ENCODE results near the gene PTCH1.

PTCH1 gene

DNA sequence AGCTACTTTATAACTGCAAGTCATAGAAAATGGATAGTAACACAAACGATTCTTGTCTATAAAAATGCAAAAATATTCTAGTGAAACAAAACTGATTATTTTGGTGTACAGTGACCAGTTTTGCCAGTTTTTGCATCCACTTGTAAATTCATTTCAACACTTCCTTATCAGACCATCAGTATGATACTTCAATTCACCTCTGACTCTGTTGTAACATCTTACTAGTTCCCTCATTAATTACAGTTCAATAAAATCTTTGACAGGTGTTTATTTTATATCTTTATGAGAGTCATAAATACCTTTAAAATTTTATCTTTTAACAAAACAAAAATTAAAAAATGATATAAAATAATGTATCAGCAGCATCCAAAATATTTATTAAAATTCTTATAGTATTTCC, 13.1 kb upstream of the PTCH1 start:
- Histone ChIP-seq H3K4me3 (ENCODE audit: low read length) (no peak overlapping the region), H3K9me3 (ENCODE audit: insufficient read depth, low read depth, low read length) (no peaks in the 10 kb centered on the region), H3K27me3 (ENCODE audit: insufficient read depth, low read length) (peaks cover 4% of the 10 kb centered on the region; the same call in 1 of the 2 replicates), H3K27ac (ENCODE audit: low read depth, low read length) (no peak overlapping the region), H3K36me3 (ENCODE audit: insufficient read depth, low read length) (no peaks in the 10 kb centered on the region), H3K9ac (ENCODE audit: low read depth, low read length) (no peak overlapping the region), H3K4me1 (ENCODE audit: insufficient read depth, low read length) (0 out of 2 replicates have a peak, but pooled peaks cover 5% of the 10 kb centered on the region)
- 100% methylated on average over 1 of the region's 1 CpG for WGBS

DNA sequence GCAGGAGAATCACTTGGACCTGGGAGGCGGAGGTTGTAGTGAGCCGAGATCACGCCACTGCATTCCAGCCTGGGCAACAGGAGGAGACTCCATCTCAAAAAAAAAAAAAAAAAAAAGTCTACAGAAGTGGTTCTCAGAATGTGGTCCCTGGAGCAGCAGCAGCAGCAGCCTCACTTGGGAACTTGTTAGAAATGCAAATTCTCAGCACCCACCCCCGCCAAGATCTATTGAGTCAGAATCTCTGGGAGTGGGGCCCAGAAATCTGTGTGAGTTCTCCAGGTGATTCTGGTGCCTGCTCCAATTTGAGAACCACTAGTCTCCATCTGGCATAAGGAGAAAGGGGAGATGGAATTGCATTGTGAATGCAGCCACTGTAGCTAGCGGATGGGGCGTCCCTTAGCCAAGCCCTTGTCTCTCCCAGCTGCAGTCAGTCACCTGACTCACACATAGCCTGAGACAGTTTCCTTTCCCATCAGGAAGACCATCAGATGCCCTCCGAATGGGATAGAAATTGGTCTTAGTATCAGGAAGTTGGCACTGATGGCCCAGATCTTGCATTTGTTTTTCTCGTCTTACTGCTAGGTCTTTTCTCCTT, 12.2 kb upstream of the PTCH1 start:
- peaks cover 4% of the 10 kb centered on the region; the same call in 1 of the 2 replicates for H3K27me3 ChIP-seq (ENCODE audit: insufficient read depth, low read length)
- H3K9ac ChIP-seq (ENCODE audit: low read depth, low read length) = no peak overlapping the region
- H3K4me1 ChIP-seq (ENCODE audit: insufficient read depth, low read length) = 0 out of 2 replicates have a peak, but pooled peaks cover 5% of the 10 kb centered on the region
- WGBS = 49% methylated on average over 8 of the region's 8 CpGs
- no peaks in the 10 kb centered on the region for H3K9me3 ChIP-seq (ENCODE audit: insufficient read depth, low read depth, low read length)
- no peaks in the 10 kb centered on the region for H3K36me3 ChIP-seq (ENCODE audit: insufficient read depth, low read length)
- H3K27ac ChIP-seq (ENCODE audit: low read depth, low read length) = no peak overlapping the region
- no peak overlapping the region for H3K4me3 ChIP-seq (ENCODE audit: low read length)

DNA sequence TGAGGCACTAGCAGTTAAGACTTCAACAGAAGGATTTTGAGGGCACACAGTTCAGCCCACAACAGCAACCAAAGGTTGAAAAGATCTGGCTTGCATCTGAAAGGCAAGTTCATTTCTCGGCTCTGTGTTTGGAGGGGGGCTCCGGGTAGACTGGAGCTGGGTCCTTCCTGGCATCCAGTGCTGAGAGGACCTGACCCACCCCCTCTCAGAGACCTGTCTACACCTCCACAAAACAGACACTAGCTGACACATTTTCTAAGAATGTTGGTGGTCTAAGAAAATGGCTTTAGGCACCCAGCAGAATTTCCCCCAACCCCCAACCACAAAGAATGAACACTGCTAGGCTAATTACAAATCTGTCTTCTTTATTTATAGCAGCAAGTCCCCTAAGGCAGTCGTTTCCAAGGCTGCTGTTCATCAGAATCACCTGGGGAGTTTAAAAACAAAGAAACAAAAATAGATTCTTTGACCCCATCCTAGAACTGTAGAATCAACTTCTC, 6.2 kb upstream of the PTCH1 start:
- Histone ChIP-seq H3K4me1 (ENCODE audit: insufficient read depth, low read length) (peaks cover 4% of the 10 kb centered on the region; the same call in 1 of the 2 replicates), H3K9ac (ENCODE audit: low read depth, low read length) (no peak overlapping the region), H3K27ac (ENCODE audit: low read depth, low read length) (no peak overlapping the region), H3K4me3 (ENCODE audit: low read length) (no peak overlapping the region), H3K9me3 (ENCODE audit: insufficient read depth, low read depth, low read length) (peaks cover 6% of the 10 kb centered on the region; the same call in 1 of the 2 replicates), H3K27me3 (ENCODE audit: insufficient read depth, low read length) (peaks cover 44% of the 10 kb centered on the region), H3K36me3 (ENCODE audit: insufficient read depth, low read length) (no peaks in the 10 kb centered on the region)
- 59% methylated on average over 2 of the region's 3 CpGs for WGBS

DNA sequence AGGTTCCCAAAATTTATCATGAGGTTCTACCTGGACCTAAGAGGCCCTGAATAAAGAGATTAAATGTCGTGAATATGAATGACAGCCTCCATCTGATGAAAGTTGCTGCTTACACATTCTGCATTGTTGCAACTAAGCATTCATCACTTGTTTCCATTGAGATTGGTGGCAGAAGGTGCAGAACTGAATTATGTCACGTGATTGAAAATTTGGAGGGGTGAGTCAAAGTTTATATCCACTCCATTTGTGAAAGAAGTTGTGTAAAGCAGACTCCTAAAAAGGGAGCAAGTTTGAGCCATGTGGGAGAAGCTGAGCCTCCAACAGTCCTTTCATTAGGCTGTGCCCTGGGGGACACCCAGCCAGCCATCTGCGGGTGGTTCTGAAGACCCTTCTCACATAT, 4.9 kb upstream of the PTCH1 start:
- Histone ChIP-seq H3K4me1 (ENCODE audit: insufficient read depth, low read length) (peaks cover 4% of the 10 kb centered on the region; the same call in 1 of the 2 replicates), H3K27me3 (ENCODE audit: insufficient read depth, low read length) (peaks cover 56% of the 10 kb centered on the region), H3K9ac (ENCODE audit: low read depth, low read length) (no peak overlapping the region), H3K36me3 (ENCODE audit: insufficient read depth, low read length) (no peaks in the 10 kb centered on the region), H3K4me3 (ENCODE audit: low read length) (no peak overlapping the region), H3K27ac (ENCODE audit: low read depth, low read length) (no peak overlapping the region), H3K9me3 (ENCODE audit: insufficient read depth, low read depth, low read length) (peaks cover 6% of the 10 kb centered on the region; the same call in 1 of the 2 replicates)
- WGBS = 94% methylated on average over 3 of the region's 3 CpGs

DNA sequence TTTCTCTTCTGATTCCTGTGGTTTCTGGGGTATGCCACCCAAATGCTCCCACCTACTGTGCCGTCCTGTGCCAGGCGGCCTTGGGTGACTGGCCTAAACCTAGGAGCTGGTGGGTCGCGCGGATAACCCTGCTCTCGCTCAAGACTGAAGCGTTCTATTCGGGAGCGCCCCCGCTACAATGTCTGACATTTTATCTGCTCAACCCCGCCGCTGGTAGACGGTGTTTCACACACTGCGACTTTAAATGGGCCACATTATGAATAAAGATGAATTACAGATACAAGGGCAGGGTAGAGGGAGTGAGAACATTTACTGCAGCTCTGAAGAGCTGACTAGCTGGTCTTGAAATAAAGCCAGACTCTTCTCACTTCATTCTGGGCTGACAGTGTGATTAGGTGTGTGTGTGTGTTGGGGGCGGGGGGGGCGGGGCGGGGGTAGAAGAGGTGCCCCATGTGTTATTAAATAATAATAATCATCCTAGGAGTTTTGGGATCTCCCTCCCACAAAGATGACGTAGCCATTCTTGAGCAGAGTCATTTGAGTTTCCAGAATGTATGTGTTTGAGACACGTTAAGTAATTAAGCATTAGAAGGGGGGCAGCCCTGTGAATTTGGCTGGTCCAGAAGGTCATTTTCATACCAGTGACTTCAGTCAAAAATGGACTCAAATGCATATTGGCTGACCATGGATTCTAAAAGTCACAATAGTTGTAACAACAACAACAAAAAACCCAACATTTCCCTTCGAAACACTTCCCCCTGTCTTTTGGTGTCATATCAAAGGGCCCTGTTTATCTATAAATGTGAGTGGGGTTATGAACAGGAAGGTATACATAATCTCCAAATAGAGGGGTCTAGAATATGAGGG, 1.0 kb upstream of the PTCH1 start:
- no peak overlapping the region for H3K9ac ChIP-seq (ENCODE audit: low read depth, low read length)
- WGBS = 22% methylated on average over 17 of the region's 20 CpGs
- H3K4me1 ChIP-seq (ENCODE audit: insufficient read depth, low read length) = peaks cover 29% of the 10 kb centered on the region
- peaks cover 93% of the 10 kb centered on the region for H3K27me3 ChIP-seq (ENCODE audit: insufficient read depth, low read length)
- no peaks in the 10 kb centered on the region for H3K36me3 ChIP-seq (ENCODE audit: insufficient read depth, low read length)
- peak overlapping the region; percentile 60 for H3K4me3 ChIP-seq (ENCODE audit: low read length)
- H3K27ac ChIP-seq (ENCODE audit: low read depth, low read length) = no peak overlapping the region
- peaks cover 6% of the 10 kb centered on the region; the same call in 1 of the 2 replicates for H3K9me3 ChIP-seq (ENCODE audit: insufficient read depth, low read depth, low read length)

DNA sequence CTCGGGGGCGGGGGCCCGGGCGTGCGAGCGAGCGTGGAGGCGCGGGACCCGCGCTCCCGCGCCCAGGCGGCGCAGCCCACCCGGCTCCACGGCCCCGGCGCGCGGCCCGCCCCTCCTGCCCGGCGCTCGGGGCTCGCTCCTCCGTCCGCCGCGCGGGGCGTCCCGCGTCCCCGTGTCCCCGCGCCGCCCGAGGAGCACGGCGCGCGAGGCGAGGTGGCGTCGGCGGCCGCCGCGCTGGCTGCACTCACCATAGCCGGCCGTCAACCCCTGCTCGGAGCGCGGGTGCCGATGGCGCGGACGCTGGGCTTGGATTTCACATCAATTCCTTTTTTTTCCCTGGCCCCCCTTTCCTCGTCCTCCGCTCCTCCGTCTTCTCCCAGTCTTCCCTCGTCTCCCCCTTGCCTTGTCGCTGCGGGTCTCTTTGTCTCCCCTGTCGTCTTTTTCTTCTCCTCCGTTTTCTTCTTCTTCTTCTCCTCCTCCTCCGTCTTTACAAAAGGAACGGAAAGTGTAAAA, 494 bp downstream of the PTCH1 start:
- under 1% methylated on average over 69 of the region's 69 CpGs for WGBS
- Histone ChIP-seq H3K9ac (ENCODE audit: low read depth, low read length) (no peak overlapping the region), H3K4me1 (ENCODE audit: insufficient read depth, low read length) (peaks cover 34% of the 10 kb centered on the region), H3K36me3 (ENCODE audit: insufficient read depth, low read length) (no peaks in the 10 kb centered on the region), H3K9me3 (ENCODE audit: insufficient read depth, low read depth, low read length) (peaks cover 6% of the 10 kb centered on the region; the same call in 1 of the 2 replicates), H3K27me3 (ENCODE audit: insufficient read depth, low read length) (peaks cover 96% of the 10 kb centered on the region), H3K4me3 (ENCODE audit: low read length) (peak overlapping the region; percentile 60), H3K27ac (ENCODE audit: low read depth, low read length) (no peak overlapping the region)

DNA sequence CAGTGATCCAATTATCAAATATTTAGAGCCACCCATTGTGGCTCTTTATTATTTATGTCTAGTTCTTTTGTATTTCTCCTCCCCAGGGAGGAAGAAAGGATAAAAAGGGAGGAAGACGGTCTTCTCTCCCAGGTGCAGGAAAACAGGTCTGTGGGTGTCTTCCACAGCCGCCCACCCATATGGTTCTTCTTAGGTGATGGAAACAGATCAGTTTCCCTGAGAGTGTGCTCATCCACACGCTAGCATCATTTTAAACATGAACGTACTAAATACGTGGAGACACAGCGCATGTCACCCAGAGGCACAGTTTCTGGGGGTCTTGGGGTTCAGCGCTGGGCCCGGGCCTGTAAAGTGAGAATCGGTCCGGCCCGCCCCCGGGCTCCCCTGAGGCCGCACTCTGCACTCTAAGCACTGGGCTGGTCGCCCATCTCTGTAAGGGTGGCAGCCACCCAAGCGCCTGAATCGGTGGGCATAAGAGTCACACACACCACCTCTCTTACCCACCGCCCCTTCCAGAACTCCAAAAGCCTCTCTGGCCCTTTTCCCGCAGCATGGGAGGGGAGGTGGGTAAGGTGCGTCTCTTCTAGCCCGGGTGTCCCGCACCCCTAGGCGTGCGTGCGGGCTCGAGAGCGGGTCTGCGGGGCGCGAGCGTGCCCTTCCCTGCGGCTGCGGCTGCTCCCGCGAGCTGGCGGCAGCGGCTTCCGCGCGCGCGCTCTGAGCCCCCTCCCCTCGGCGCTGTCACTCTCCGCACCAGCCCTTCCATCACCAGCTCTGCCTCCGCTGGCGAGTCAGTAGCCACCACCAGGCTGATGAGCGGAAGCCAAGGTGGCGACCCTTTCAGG, 1.3 kb downstream of the PTCH1 start:
- Histone ChIP-seq H3K9me3 (ENCODE audit: insufficient read depth, low read depth, low read length) (peaks cover 6% of the 10 kb centered on the region; the same call in 1 of the 2 replicates), H3K27ac (ENCODE audit: low read depth, low read length) (no peak overlapping the region), H3K27me3 (ENCODE audit: insufficient read depth, low read length) (peaks cover 88% of the 10 kb centered on the region), H3K4me1 (ENCODE audit: insufficient read depth, low read length) (peaks cover 34% of the 10 kb centered on the region), H3K9ac (ENCODE audit: low read depth, low read length) (no peak overlapping the region), H3K4me3 (ENCODE audit: low read length) (peak overlapping the region; percentile 60), H3K36me3 (ENCODE audit: insufficient read depth, low read length) (no peaks in the 10 kb centered on the region)
- 3% methylated on average over 47 of the region's 48 CpGs for WGBS

DNA sequence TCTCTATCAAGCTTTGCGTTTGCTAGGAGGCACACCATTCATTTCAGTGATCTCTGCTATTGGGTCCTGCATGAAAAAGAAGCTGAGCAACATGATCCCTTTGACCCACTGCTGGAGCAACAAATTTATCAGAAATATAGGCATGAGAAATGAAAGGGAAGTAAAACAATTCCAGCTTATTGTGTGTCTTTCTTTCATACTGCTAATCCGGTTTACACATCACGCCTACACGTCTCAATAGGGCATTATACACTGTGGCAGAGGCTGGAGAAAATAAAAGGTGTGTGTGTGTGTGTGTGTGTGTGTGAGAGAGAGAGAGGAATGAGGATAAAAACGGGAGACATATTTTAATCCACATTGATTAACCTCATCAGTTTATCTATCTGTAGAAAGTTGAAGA, 2.4 kb downstream of the PTCH1 start:
- WGBS = 54% methylated on average over 4 of the region's 5 CpGs

DNA sequence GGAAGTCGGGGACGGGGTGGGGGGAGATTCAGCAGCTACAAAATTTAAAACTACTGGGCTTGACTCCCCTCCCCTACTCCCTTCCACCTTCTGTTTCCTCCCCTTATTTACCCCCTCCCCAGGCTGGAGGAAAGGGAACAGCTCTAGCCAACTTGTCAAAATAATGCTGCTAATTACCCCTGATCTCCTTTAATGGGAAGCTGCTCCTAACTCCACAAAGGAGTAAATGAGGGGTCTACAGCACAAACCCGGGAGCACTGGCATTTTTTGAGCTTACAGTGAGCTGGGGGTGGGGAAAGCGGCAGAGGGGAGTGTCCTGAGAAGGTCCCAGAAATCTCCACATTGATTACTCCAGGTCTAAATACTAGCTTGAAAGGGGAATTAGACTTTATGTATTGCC, 3.1 kb downstream of the PTCH1 start:
- Histone ChIP-seq H3K4me3 (ENCODE audit: low read length) (no peak overlapping the region; the same call in 1 of the 2 replicates), H3K4me1 (ENCODE audit: insufficient read depth, low read length) (peaks cover 41% of the 10 kb centered on the region), H3K9me3 (ENCODE audit: insufficient read depth, low read depth, low read length) (no peaks in the 10 kb centered on the region), H3K27me3 (ENCODE audit: insufficient read depth, low read length) (peaks cover 76% of the 10 kb centered on the region), H3K9ac (ENCODE audit: low read depth, low read length) (no peak overlapping the region), H3K27ac (ENCODE audit: low read depth, low read length) (no peak overlapping the region), H3K36me3 (ENCODE audit: insufficient read depth, low read length) (no peaks in the 10 kb centered on the region)
- WGBS = 25% methylated on average over 3 of the region's 4 CpGs

More for the DNA sequence above, 2.4 kb downstream of the PTCH1 start:
- H3K4me3 ChIP-seq (ENCODE audit: low read length) = no peak overlapping the region
- no peak overlapping the region for H3K27ac ChIP-seq (ENCODE audit: low read depth, low read length)
- no peak overlapping the region for H3K9ac ChIP-seq (ENCODE audit: low read depth, low read length)
- H3K36me3 ChIP-seq (ENCODE audit: insufficient read depth, low read length) = no peaks in the 10 kb centered on the region
- H3K9me3 ChIP-seq (ENCODE audit: insufficient read depth, low read depth, low read length) = 0 out of 2 replicates have a peak, but pooled peaks cover 1% of the 10 kb centered on the region
- peaks cover 41% of the 10 kb centered on the region for H3K4me1 ChIP-seq (ENCODE audit: insufficient read depth, low read length)
- peaks cover 82% of the 10 kb centered on the region for H3K27me3 ChIP-seq (ENCODE audit: insufficient read depth, low read length)

DNA sequence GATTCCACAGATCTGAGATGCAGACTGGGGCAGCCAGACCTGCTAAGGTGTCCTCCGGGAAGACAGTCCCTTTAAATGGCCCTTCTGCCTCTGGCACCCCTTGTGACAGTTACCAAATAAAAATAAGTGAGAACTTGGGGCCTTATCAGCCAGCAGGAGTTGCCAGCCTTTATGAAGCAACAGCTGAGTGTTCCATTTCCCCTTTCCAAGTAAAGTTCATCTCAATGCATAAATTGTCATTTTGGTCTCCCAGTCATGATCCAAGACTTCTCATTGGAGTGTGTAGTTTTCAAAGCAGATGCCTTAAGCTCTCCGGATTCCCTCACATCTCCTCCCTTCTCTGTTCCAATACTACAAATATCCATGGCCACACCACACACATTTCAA, 4.1 kb downstream of the PTCH1 start:
- Histone ChIP-seq H3K36me3 (ENCODE audit: insufficient read depth, low read length) (no peaks in the 10 kb centered on the region), H3K4me3 (ENCODE audit: low read length) (peak overlapping the region; percentile 79), H3K9me3 (ENCODE audit: insufficient read depth, low read depth, low read length) (no peaks in the 10 kb centered on the region), H3K27ac (ENCODE audit: low read depth, low read length) (peak overlapping the region; percentile 90; the same call in 1 of the 2 replicates), H3K4me1 (ENCODE audit: insufficient read depth, low read length) (peaks cover 36% of the 10 kb centered on the region), H3K27me3 (ENCODE audit: insufficient read depth, low read length) (peaks cover 66% of the 10 kb centered on the region), H3K9ac (ENCODE audit: low read depth, low read length) (no peak overlapping the region)
- 9% methylated on average over 2 of the region's 2 CpGs for WGBS

All from HUES64 (cell line).